CD14-positive monocyte (primary cell): ENCODE measurements around the gene PLXNA2. TPM values are rescaled to one million over a fixed set of nuclear protein-coding genes. Genes with fewer than 3 reads are reported as not detected.

Source experiments
- DNase-seq, 3 donors: peaks; one replicate each; pipeline ENCODE4 v3.0.0-alpha.2; 2011 to 2022
- H2AFZ ChIP-seq: 2 replicates; pipeline ENCODE4 v1.6.0; 2012; ENCODE audit warnings: mild to moderate bottlenecking, low read depth, low read length, inconsistent platforms; ENCODE audit not compliant: insufficient read depth, poor library complexity, severe bottlenecking
- H3K27ac ChIP-seq, 2 donors: 1 replicate in 1 of 2; 2 replicates in 1 of 2; pipeline ENCODE4 v1.5.1; 2012 to 2013; ENCODE audit warnings: low read length in 2 of 2, control low read depth in 1 of 2, inconsistent platforms in 1 of 2, low read depth in 1 of 2, mild to moderate bottlenecking in 1 of 2
- H3K27me3 ChIP-seq, 2 donors: one replicate each; pipeline versions ENCODE4 v1.6.0 to v1.6.1; 2011 to 2013; ENCODE audit warnings: low read length in 2 of 2; ENCODE audit not compliant: control insufficient read depth in 2 of 2, insufficient read depth in 2 of 2
- H3K36me3 ChIP-seq, 2 donors: replicated peaks in 1 of 2; 1 replicate in 1 of 2; 2 replicates in 1 of 2; pipeline versions ENCODE4 v1.5.1 to v1.6.1; 2012 to 2013; ENCODE audit warnings: low read length in 2 of 2, control low read depth in 1 of 2, inconsistent platforms in 1 of 2, mild to moderate bottlenecking in 1 of 2; ENCODE audit not compliant: insufficient read depth in 2 of 2, control insufficient read depth in 1 of 2
- H3K4me1 ChIP-seq, 2 donors: 1 replicate in 1 of 2; 2 replicates in 1 of 2; pipeline versions ENCODE4 v1.5.1 to v1.6.1; 2012 to 2013; ENCODE audit warnings: low read length in 2 of 2, control low read depth in 1 of 2, inconsistent platforms in 1 of 2, mild to moderate bottlenecking in 1 of 2, moderate library complexity in 1 of 2; ENCODE audit not compliant: insufficient read depth in 2 of 2, control insufficient read depth in 1 of 2
- H3K4me2 ChIP-seq: replicated peaks from 2 replicates; pipeline ENCODE3; 2012; ENCODE audit warnings: low read length, moderate library complexity, mild to moderate bottlenecking; ENCODE audit not compliant: poor library complexity, severe bottlenecking; ENCODE audit errors: extremely low read depth
- H3K4me3 ChIP-seq, 3 experiments: fragments of 200-600 bp in 1 of 3; sonication (generic) in 1 of 3; replicated peaks in 1 of 3; 1 replicate in 2 of 3; 2 replicates in 1 of 3; pipeline ENCODE4 v1.5.1; 2011 to 2013; ENCODE audit warnings: low read length in 3 of 3, mild to moderate bottlenecking in 3 of 3, control low read depth in 2 of 3, low read depth in 2 of 3, inconsistent platforms in 1 of 3, moderate library complexity in 1 of 3
- H3K79me2 ChIP-seq: 2 replicates; pipeline ENCODE4 v1.6.0; 2012; ENCODE audit warnings: mild to moderate bottlenecking, control low read depth, inconsistent platforms, low read length, moderate library complexity; ENCODE audit not compliant: insufficient read depth
- H3K9ac ChIP-seq: 2 replicates; pipeline ENCODE4 v1.6.0; 2017; ENCODE audit warnings: low read length, mild to moderate bottlenecking; ENCODE audit not compliant: insufficient read depth, poor library complexity, severe bottlenecking
- H3K9me3 ChIP-seq, 2 donors: replicated peaks in 1 of 2; 1 replicate in 1 of 2; 2 replicates in 1 of 2; pipeline versions ENCODE4 v1.5.1 to v1.6.1; 2012 to 2013; ENCODE audit warnings: low read length in 2 of 2, control low read depth in 1 of 2; ENCODE audit not compliant: control insufficient read depth in 1 of 2, insufficient read depth in 1 of 2
- H4K20me1 ChIP-seq: 2 replicates; pipeline ENCODE4 v1.6.0; 2012; ENCODE audit warnings: mild to moderate bottlenecking, low read length, control low read depth, moderate library complexity; ENCODE audit not compliant: insufficient read depth
- H3K27ac Mint-ChIP-seq, 7 donors: one replicate each; pipeline ENCODE4 v1.8.0; 2020; ENCODE audit warnings: mild to moderate bottlenecking in 7 of 7, mixed read lengths in 7 of 7, moderate library complexity in 6 of 7, inconsistent platforms in 2 of 7
- H3K27me3 Mint-ChIP-seq, 3 donors: one replicate each; pipeline ENCODE4 v1.8.0; 2021 to 2022; ENCODE audit warnings: low read depth in 3 of 3, mild to moderate bottlenecking in 3 of 3, mixed read lengths in 3 of 3, moderate library complexity in 3 of 3, inconsistent platforms in 1 of 3
- H3K36me3 Mint-ChIP-seq, 2 donors: one replicate each; pipeline ENCODE4 v1.8.0; 2020; ENCODE audit warnings: mixed read lengths in 2 of 2, inconsistent platforms in 1 of 2, mild to moderate bottlenecking in 1 of 2
- H3K4me1 Mint-ChIP-seq: one replicate; pipeline ENCODE4 v1.8.0; 2020; ENCODE audit warnings: mild to moderate bottlenecking, mixed read lengths
- H3K4me3 Mint-ChIP-seq, 2 donors: one replicate each; pipeline ENCODE4 v1.8.0; 2020; ENCODE audit warnings: mild to moderate bottlenecking in 2 of 2, mixed read lengths in 2 of 2, moderate library complexity in 1 of 2
- H3K9me3 Mint-ChIP-seq, 7 donors: one replicate each; pipeline ENCODE4 v1.8.0; 2020 to 2022; ENCODE audit warnings: mixed read lengths in 7 of 7, mild to moderate bottlenecking in 6 of 7, moderate library complexity in 6 of 7, inconsistent platforms in 2 of 7
- WGBS: methylation state at CpG from one replicate; pipeline ENCODE4 v1.1.5; 2013; ENCODE audit warnings: missing lambda C conversion rate; ENCODE audit not compliant: insufficient coverage; 5-methylcytosine and 5-hydroxymethylcytosine counted together
- intact Hi-C, 2 donors: fragments of 100-400 bp; cut with micrococcal nuclease; formaldehyde crosslinking; loops; one replicate each; pipeline versions ENCODE4 v1.15.0 to v1.15.1; 2023
- polyA plus RNA-seq, 3 donors: library from polyadenylated mRNA; depleted of rRNA in 1 of 3; unstranded in 2 of 3; stranded (reverse) in 1 of 3; fragments of 300-500 nt in 2 of 3; fragments of >200 nt in 1 of 3; fragmentation: Illumina TruSeq in 2 of 3; gene quantifications; 1 replicate in 2 of 3; 2 replicates in 1 of 3; pipeline ENCODE4 v1.2.3, GENCODE V29; 2012 to 2021
- TF ChIP-seq, protein P1 (sequence below): fragments of 200-600 bp; IDR thresholded peaks from one replicate; pipeline ENCODE4 v1.8.0; 2022; ENCODE audit warnings: antibody characterized with exemption, mild to moderate bottlenecking

The PLXNA2 gene
- polyA plus RNA-seq, 3 donors = 0.75 to 2.1 (median 1.1) TPM

- H3K4me1 Mint-ChIP-seq = peaks cover 4% of the 10 kb centered on the region
- H2AFZ ChIP-seq = no peak overlapping the region
- no peaks in the 10 kb centered on the region for H3K27me3 ChIP-seq
Measured at GRCh38 chr1:207997486-207998268, 246.5 kb downstream of the PLXNA2 start.

DNA sequence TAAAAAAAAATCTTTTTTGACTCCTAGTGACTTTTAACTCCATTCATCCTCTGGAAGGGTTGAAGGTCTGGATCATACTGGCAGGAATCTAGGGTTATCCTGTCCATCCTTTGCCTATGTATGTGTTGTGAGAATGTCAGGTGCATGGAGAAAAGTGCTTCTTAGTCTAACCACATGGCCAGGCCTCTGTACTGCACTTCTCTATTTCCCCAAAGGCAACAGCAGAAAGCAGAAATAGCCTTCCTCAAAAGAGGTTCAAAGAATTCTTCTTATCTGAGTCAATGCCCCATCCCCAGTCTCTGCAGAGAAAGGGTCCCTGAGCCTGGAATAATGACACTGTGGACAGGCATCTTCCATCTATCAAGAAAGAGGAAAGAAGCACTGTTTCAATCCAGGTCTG lies 247.5 kb downstream of the PLXNA2 start:
- H3K27me3 ChIP-seq = no peaks in the 10 kb centered on the region
- H3K36me3 Mint-ChIP-seq = no peaks in the 10 kb centered on the region
- no peak overlapping the region for H3K9ac ChIP-seq
- intact Hi-C loops = no loop called here
- no peak overlapping the region for H3K4me2 ChIP-seq
- no peak overlapping the region for H2AFZ ChIP-seq
- H3K4me3 Mint-ChIP-seq = no peak overlapping the region
- H3K36me3 ChIP-seq = no peaks in the 10 kb centered on the region
- no peak overlapping the region for H3K27ac ChIP-seq
- H4K20me1 ChIP-seq = no peaks in the 10 kb centered on the region
- DNase-seq = peak; percentile 15 to 27 (median 24)
- H3K27me3 Mint-ChIP-seq = peaks cover 0 to 2% (median 1%) of the 10 kb centered on the region in 3 donors
- H3K4me3 ChIP-seq = no peak overlapping the region
- no peaks in the 10 kb centered on the region for H3K4me1 ChIP-seq
- no peak overlapping the region for H3K27ac Mint-ChIP-seq
- H3K9me3 Mint-ChIP-seq = peaks cover 0 to 4% (median 2%) of the 10 kb centered on the region in 7 donors
- H3K4me1 Mint-ChIP-seq = peaks cover 4% of the 10 kb centered on the region
- peaks cover 0 to 4% of the 10 kb centered on the region in 2 donors for H3K9me3 ChIP-seq
- H3K79me2 ChIP-seq = no peaks in the 10 kb centered on the region
- TF ChIP-seq, protein P1, sequence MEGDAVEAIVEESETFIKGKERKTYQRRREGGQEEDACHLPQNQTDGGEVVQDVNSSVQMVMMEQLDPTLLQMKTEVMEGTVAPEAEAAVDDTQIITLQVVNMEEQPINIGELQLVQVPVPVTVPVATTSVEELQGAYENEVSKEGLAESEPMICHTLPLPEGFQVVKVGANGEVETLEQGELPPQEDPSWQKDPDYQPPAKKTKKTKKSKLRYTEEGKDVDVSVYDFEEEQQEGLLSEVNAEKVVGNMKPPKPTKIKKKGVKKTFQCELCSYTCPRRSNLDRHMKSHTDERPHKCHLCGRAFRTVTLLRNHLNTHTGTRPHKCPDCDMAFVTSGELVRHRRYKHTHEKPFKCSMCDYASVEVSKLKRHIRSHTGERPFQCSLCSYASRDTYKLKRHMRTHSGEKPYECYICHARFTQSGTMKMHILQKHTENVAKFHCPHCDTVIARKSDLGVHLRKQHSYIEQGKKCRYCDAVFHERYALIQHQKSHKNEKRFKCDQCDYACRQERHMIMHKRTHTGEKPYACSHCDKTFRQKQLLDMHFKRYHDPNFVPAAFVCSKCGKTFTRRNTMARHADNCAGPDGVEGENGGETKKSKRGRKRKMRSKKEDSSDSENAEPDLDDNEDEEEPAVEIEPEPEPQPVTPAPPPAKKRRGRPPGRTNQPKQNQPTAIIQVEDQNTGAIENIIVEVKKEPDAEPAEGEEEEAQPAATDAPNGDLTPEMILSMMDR = no peak

More at GRCh38 chr1:207997486-207998268, 246.5 kb downstream of the PLXNA2 start:
- no peak overlapping the region for H3K9ac ChIP-seq
- H3K79me2 ChIP-seq = no peaks in the 10 kb centered on the region
- H3K4me3 Mint-ChIP-seq = no peak overlapping the region
- peaks cover 0 to 2% (median 1%) of the 10 kb centered on the region in 3 donors for H3K27me3 Mint-ChIP-seq
- intact Hi-C loops = no loop called here
- no peak overlapping the region for H3K27ac Mint-ChIP-seq
- H3K4me3 ChIP-seq = no peak overlapping the region
- H3K27ac ChIP-seq = no peak overlapping the region
- TF ChIP-seq, protein P1 = peak; percentile 80
- peaks cover 0 to 4% (median 2%) of the 10 kb centered on the region in 7 donors for H3K9me3 Mint-ChIP-seq
- H3K4me1 ChIP-seq = no peaks in the 10 kb centered on the region
- DNase-seq = peak; percentile 27 to 51 (median 44)
- H4K20me1 ChIP-seq = no peaks in the 10 kb centered on the region
- H3K4me2 ChIP-seq = no peak overlapping the region
- whole genome bisulfite sequencing = 100% methylated on average over 1 of the region's 9 CpGs
- H3K36me3 ChIP-seq = no peaks in the 10 kb centered on the region
- peaks cover 0 to 4% of the 10 kb centered on the region in 2 donors for H3K9me3 ChIP-seq
- no peaks in the 10 kb centered on the region for H3K36me3 Mint-ChIP-seq
